H1 (cell line): ENCODE measurements around the gene SAMM50. TPM values are rescaled to one million over a fixed set of nuclear protein-coding genes. Genes with fewer than 3 reads are reported as not detected.
A peak's percentile ranks its signal among the peaks of the same experiment; 100 is the strongest.

Source experiments
- CTCF ChIA-PET: fragments of 300-600 bp; sonication (Branson Sonifier 250); formaldehyde crosslinking; loops from one replicate; lab custom pipeline; 2021; ENCODE audit not compliant: partially characterized antibody; lab: Charles Lee
- POLR2A ChIA-PET: fragments of 300-600 bp; sonication (Branson Sonifier 250); formaldehyde crosslinking; loops from one replicate; lab custom pipeline; 2021; ENCODE audit warnings: inconsistent platforms; ENCODE audit not compliant: partially characterized antibody; lab: Charles Lee
- DNase-seq, 2 experiments: peaks; one replicate each; pipeline versions ENCODE4 v3.0.0 to v3.0.0-alpha.2; 2010 to 2022; ENCODE audit warnings: low spot score in 2 of 2, low read depth in 1 of 2, mixed read lengths in 1 of 2
- FAIRE-seq: peaks from 2 replicates; lab custom pipeline; 2011; peaks lifted over from hg19 to GRCh38; lab: Jason Lieb, UNC
- H2AFZ ChIP-seq: 2 replicates; pipeline ENCODE4 v1.8.1; 2012; ENCODE audit warnings: low read length, inconsistent platforms
- H2AK5ac ChIP-seq: 2 replicates; pipeline ENCODE4 v1.6.1; 2013; ENCODE audit warnings: low read depth, low read length
- H2BK120ac ChIP-seq: replicated peaks from 2 replicates; pipeline ENCODE3; 2013; ENCODE audit warnings: low read depth, low read length, inconsistent platforms
- H2BK12ac ChIP-seq: 2 replicates; pipeline ENCODE4 v1.6.1; 2013; ENCODE audit warnings: low read depth, low read length
- H2BK15ac ChIP-seq: 2 replicates; pipeline ENCODE4 v1.6.1; 2013; ENCODE audit warnings: low read length
- H2BK20ac ChIP-seq: 2 replicates; pipeline ENCODE4 v1.6.1; 2013; ENCODE audit warnings: low read length
- H2BK5ac ChIP-seq: 2 replicates; pipeline ENCODE4 v1.6.1; 2013; ENCODE audit warnings: low read depth, low read length
- H3K14ac ChIP-seq: 2 replicates; pipeline ENCODE4 v1.6.1; 2013; ENCODE audit warnings: inconsistent platforms; ENCODE audit not compliant: insufficient read length
- H3K18ac ChIP-seq: 2 replicates; pipeline ENCODE4 v1.6.1; 2013; ENCODE audit warnings: low read length; ENCODE audit errors: extremely low read depth
- H3K23ac ChIP-seq: 2 replicates; pipeline ENCODE4 v1.6.1; 2013; ENCODE audit warnings: inconsistent platforms; ENCODE audit not compliant: insufficient read length
- H3K23me2 ChIP-seq: 2 replicates; pipeline ENCODE4 v1.6.1; 2013; ENCODE audit warnings: low read depth, low read length
- H3K27ac ChIP-seq: 2 replicates; pipeline ENCODE4 v1.6.1; 2011; ENCODE audit warnings: low read depth, low read length, inconsistent platforms
- H3K27me3 ChIP-seq, 4 experiments: replicated peaks in 1 of 4; 1 replicate in 1 of 4; 2 replicates in 3 of 4; pipeline versions ENCODE4 v1.6.1 to v1.8.1; 2011 to 2013; ENCODE audit warnings: low read length in 3 of 4, mild to moderate bottlenecking in 3 of 4, inconsistent platforms in 2 of 4, mixed read lengths in 2 of 4, moderate library complexity in 1 of 4; ENCODE audit not compliant: control insufficient read depth in 3 of 4, insufficient read depth in 3 of 4; ENCODE audit errors: extremely low read depth in 1 of 4
- H3K36me3 ChIP-seq, 4 experiments: 2 replicates each; pipeline versions ENCODE4 v1.6.1 to v1.8.1; 2011 to 2013; ENCODE audit warnings: mild to moderate bottlenecking in 4 of 4, low read length in 3 of 4, moderate library complexity in 2 of 4, control low read depth in 1 of 4, inconsistent platforms in 1 of 4; ENCODE audit not compliant: insufficient read depth in 4 of 4, control insufficient read depth in 2 of 4
- H3K4ac ChIP-seq: replicated peaks from 2 replicates; pipeline ENCODE3; 2013; ENCODE audit warnings: low read length, low read depth, mixed read lengths, inconsistent platforms; ENCODE audit not compliant: insufficient read length
- H3K4me1 ChIP-seq, 4 experiments: replicated peaks in 1 of 4; 1 replicate in 1 of 4; 2 replicates in 3 of 4; pipeline versions ENCODE4 v1.6.1 to v1.8.1; 2011 to 2013; ENCODE audit warnings: low read length in 3 of 4, inconsistent platforms in 2 of 4, mixed read lengths in 1 of 4; ENCODE audit not compliant: insufficient read depth in 4 of 4, control insufficient read depth in 3 of 4
- H3K4me2 ChIP-seq, 2 experiments: 2 replicates each; pipeline versions ENCODE4 v1.6.1 to v1.8.1; 2011 to 2013; ENCODE audit warnings: low read depth in 2 of 2, low read length in 2 of 2, control low read depth in 1 of 2, inconsistent platforms in 1 of 2, mild to moderate bottlenecking in 1 of 2; ENCODE audit not compliant: insufficient read depth in 1 of 2
- H3K4me3 ChIP-seq, 4 experiments: fragments of 200-600, 300-600 bp in 1 of 4; sonication (generic), shearing (Covaris generic), sonication (Bioruptor Twin) in 1 of 4; 2 replicates each; pipeline versions ENCODE4 v1.5.1 to v1.8.1; 2011 to 2016; ENCODE audit warnings: low read length in 4 of 4, low read depth in 3 of 4, control low read depth in 2 of 4, inconsistent platforms in 2 of 4, mild to moderate bottlenecking in 2 of 4, mixed read lengths in 1 of 4, moderate library complexity in 1 of 4; ENCODE audit not compliant: insufficient read depth in 2 of 4; ENCODE audit errors: extremely low read depth in 1 of 4
- H3K56ac ChIP-seq: replicated peaks from 2 replicates; pipeline ENCODE3; 2013; ENCODE audit warnings: low read depth, mild to moderate bottlenecking, mixed read lengths, low read length, inconsistent platforms; ENCODE audit not compliant: insufficient read length
- H3K79me1 ChIP-seq: 2 replicates; pipeline ENCODE4 v1.6.1; 2013; ENCODE audit warnings: low read depth, low read length, control low read depth
- H3K79me2 ChIP-seq, 2 experiments: 2 replicates each; pipeline versions ENCODE4 v1.6.1 to v1.8.1; 2012 to 2013; ENCODE audit warnings: low read length in 2 of 2, mild to moderate bottlenecking in 2 of 2, inconsistent platforms in 1 of 2; ENCODE audit not compliant: insufficient read depth in 2 of 2, control insufficient read depth in 1 of 2
- H3K9ac ChIP-seq, 4 experiments: replicated peaks in 1 of 4; 1 replicate in 1 of 4; 2 replicates in 3 of 4; pipeline versions ENCODE4 v1.6.1 to v1.8.1; 2011 to 2013; ENCODE audit warnings: low read depth in 3 of 4, low read length in 3 of 4, control low read depth in 2 of 4, mild to moderate bottlenecking in 2 of 4, moderate library complexity in 2 of 4, inconsistent platforms in 1 of 4; ENCODE audit errors: extremely low read depth in 1 of 4
- H3K9me3 ChIP-seq, 2 experiments: 2 replicates each; pipeline versions ENCODE4 v1.6.1 to v1.8.1; 2012 to 2013; ENCODE audit warnings: mild to moderate bottlenecking in 2 of 2, moderate library complexity in 2 of 2, control low read depth in 1 of 2, inconsistent platforms in 1 of 2, low read depth in 1 of 2, low read length in 1 of 2, mixed read lengths in 1 of 2; ENCODE audit not compliant: insufficient read depth in 2 of 2
- H4K20me1 ChIP-seq, 2 experiments: replicated peaks in 1 of 2; 2 replicates each; pipeline versions ENCODE3 to v1.8.1; 2011 to 2013; ENCODE audit warnings: inconsistent platforms in 2 of 2, low read length in 2 of 2, mild to moderate bottlenecking in 1 of 2; ENCODE audit not compliant: insufficient read depth in 2 of 2, control insufficient read depth in 1 of 2
- H4K5ac ChIP-seq: 2 replicates; pipeline ENCODE4 v1.6.1; 2013; ENCODE audit warnings: low read length, low read depth, mixed read lengths, inconsistent platforms; ENCODE audit not compliant: insufficient read length
- H4K8ac ChIP-seq: 2 replicates; pipeline ENCODE4 v1.8.0; 2013; ENCODE audit warnings: mild to moderate bottlenecking, moderate library complexity, low read length, inconsistent platforms; ENCODE audit not compliant: insufficient read depth; ENCODE audit errors: extremely low read depth
- H4K91ac ChIP-seq: replicated peaks from 2 replicates; pipeline ENCODE3; 2013; ENCODE audit warnings: low read length, mixed read lengths, inconsistent platforms; ENCODE audit not compliant: insufficient read length
- CHD1 ChIP-seq: IDR thresholded peaks from 2 replicates; pipeline ENCODE4 v1.6.1; 2012; ENCODE audit warnings: low read depth, low read length, improper control_type of control experiment
- CTBP2 ChIP-seq: IDR thresholded peaks from 2 replicates; pipeline ENCODE4 v1.7.0; 2011; ENCODE audit warnings: borderline replicate concordance, mild to moderate bottlenecking, moderate library complexity, mixed read lengths, low read length; ENCODE audit not compliant: insufficient read depth, insufficient read length
- EP300 ChIP-seq, 2 experiments: IDR thresholded peaks; 1 replicate in 1 of 2; 2 replicates in 1 of 2; pipeline ENCODE4 v1.6.1; 2011 to 2012; ENCODE audit warnings: low read depth in 2 of 2, low read length in 2 of 2, mild to moderate bottlenecking in 2 of 2, borderline replicate concordance in 1 of 2, inconsistent platforms in 1 of 2, moderate library complexity in 1 of 2
- FOSL1 ChIP-seq: IDR thresholded peaks from 2 replicates; pipeline ENCODE4 v1.6.1; 2011; ENCODE audit warnings: mild to moderate bottlenecking, low read depth, low read length, moderate library complexity; ENCODE audit not compliant: insufficient read depth
- GTF2F1 ChIP-seq: IDR thresholded peaks from 2 replicates; pipeline ENCODE4 v1.6.1; 2012; ENCODE audit warnings: low read depth, low read length, improper control_type of control experiment, borderline replicate concordance
- NRF1 ChIP-seq: IDR thresholded peaks from 2 replicates; pipeline ENCODE4 v1.6.1; 2011; ENCODE audit warnings: mild to moderate bottlenecking, low read depth, low read length, improper control_type of control experiment
- PHF8 ChIP-seq: fragments of 200-600 bp; sonication (generic); conservative IDR thresholded peaks from 2 replicates; pipeline ENCODE4 v1.7.1; 2012; ENCODE audit warnings: low read depth, mild to moderate bottlenecking, inconsistent platforms, low read length, moderate library complexity
- POLR2A ChIP-seq, 2 experiments: IDR thresholded peaks; 1 replicate in 1 of 2; 2 replicates in 1 of 2; pipeline ENCODE4 v1.6.1; 2011; ENCODE audit warnings: low read depth in 2 of 2, low read length in 2 of 2, mild to moderate bottlenecking in 2 of 2; ENCODE audit errors: control extremely low read depth in 1 of 2
- POLR2AphosphoS5 ChIP-seq: IDR thresholded peaks from 2 replicates; pipeline ENCODE4 v1.6.1; 2011; ENCODE audit warnings: low read depth, low read length
- TAF7 ChIP-seq: optimal IDR thresholded peaks from 2 replicates; pipeline ENCODE3; 2011; ENCODE audit warnings: low read depth, mild to moderate bottlenecking, inconsistent platforms, low read length, moderate library complexity, borderline replicate concordance
- YY1 ChIP-seq: IDR thresholded peaks from 2 replicates; pipeline ENCODE4 v1.6.1; 2011; ENCODE audit warnings: low read depth, mild to moderate bottlenecking, low read length
- WGBS, 2 experiments: shearing (Covaris generic) in 1 of 2; methylation state at CpG; one replicate each; pipeline versions ENCODE4 v1.1.6 to v1.1.7; 2013 to 2015; ENCODE audit warnings: low lambda C conversion rate in 2 of 2, mixed read lengths in 2 of 2, inconsistent platforms in 1 of 2, low coverage in 1 of 2, missing lambda C conversion rate in 1 of 2; ENCODE audit not compliant: insufficient replicate concordance in 2 of 2, insufficient coverage in 1 of 2, insufficient read length in 1 of 2; ENCODE audit errors: extremely low coverage in 1 of 2, missing lambda C conversion rate in 1 of 2; 5-methylcytosine and 5-hydroxymethylcytosine counted together
- polyA plus RNA-seq, 7 experiments: library from polyadenylated mRNA; depleted of rRNA in 3 of 7; stranded (reverse) in 5 of 7; unstranded in 2 of 7; fragments of >200 nt in 5 of 7; fragments of 200-250 nt in 2 of 7; gene quantifications; 1 replicate in 5 of 7; 2 replicates in 1 of 7; 4 replicates in 1 of 7; pipeline versions ENCODE4 v1.2.1 to v1.2.3, GENCODE V29; 2011 to 2013; ENCODE audit warnings: missing spikeins in 2 of 7, mixed read lengths in 2 of 7
- total RNA-seq: library from RNA; stranded (reverse); fragmentation: NEBNext Ultra II Directional; extraction: Animal tissue kit (Norgen Biotek cat#: 25700); gene quantifications from 2 replicates; pipeline ENCODE4 v1.2.1, GENCODE V29; 2021

SAMM50 gene
- total and polyA plus RNA-seq, 2 of the 8 experiments (the other 6 are each of a cell fraction or from before 2014, with no cell fraction given): 45.4 to 70.3 TPM

DNA sequence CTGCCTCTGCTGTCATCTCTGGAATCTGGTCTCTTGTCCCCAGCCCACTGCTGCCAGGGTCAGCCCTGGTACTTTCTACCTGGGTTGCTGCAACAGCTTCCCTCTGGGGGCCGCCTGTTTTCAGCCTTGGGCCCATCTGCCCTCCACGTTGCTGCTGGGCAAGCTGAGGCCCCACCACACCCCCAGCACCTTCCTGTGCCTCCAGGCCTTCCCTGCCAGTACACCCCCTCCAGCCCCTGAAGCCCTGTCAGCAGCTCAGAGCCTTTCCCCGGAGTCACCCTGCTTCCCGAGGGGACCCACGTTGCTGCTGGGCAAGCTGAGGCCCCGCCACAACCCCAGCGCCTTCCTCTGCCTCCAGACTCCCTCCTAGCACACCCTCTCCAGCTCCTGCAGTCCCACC is 3.3 kb upstream of the SAMM50 start:
- Histone ChIP-seq H3K4me2 (no peak overlapping the region), H3K18ac (no peak overlapping the region), H2AK5ac (no peak overlapping the region), H3K23ac (no peak overlapping the region), H3K27me3 (no peaks in the 10 kb centered on the region), H3K4me1 (peaks cover 0 to 12% (median 3%) of the 10 kb centered on the region in 4 experiments; a peak in 5 of 7 replicates), H3K9me3 (no peaks in the 10 kb centered on the region), H2BK120ac (no peak overlapping the region), H3K79me1 (peaks cover 3% of the 10 kb centered on the region; the same call in 1 of the 2 replicates), H3K23me2 (peaks cover 14% of the 10 kb centered on the region; the same call in 1 of the 2 replicates), H3K9ac (peak overlapping the region in 1 of 4 experiments; percentile 18; a peak in 1 of 7 replicates), H3K79me2 (peaks cover 3 to 12% of the 10 kb centered on the region in 2 experiments; a peak in 3 of 4 replicates), H3K14ac (no peak overlapping the region), H2BK5ac (no peak overlapping the region), H3K36me3 (no peaks in the 10 kb centered on the region; a peak in 2 of 8 replicates), H4K8ac (peak overlapping the region; percentile 53)
- CTCF ChIA-PET: interaction anchor here (0.6 to 2.0 kb wide), 13 partner anchors 9 to 825 kb away, joined by 3 to 10 read pairs (median 3); no protein-coding TSS in a partner anchor
- peak in 1 of 2 experiments; percentile 52 for DNase-seq
- TF ChIP-seq POLR2A (IDR thresholded peaks at IDR 0.05; ENCODE audit: control extremely low read depth in 1 of 2, low read depth in 2 of 2, low read length in 2 of 2) (0 out of 3 replicates have a peak, but pooled peaks of 1 of the 2 experiments have one; percentile 21), EP300 (IDR thresholded peaks at IDR 0.05; ENCODE audit: borderline replicate concordance in 1 of 2, low read depth in 2 of 2, low read length in 2 of 2) (no peak), NRF1 (no peak), YY1 (no peak), FOSL1 (no peak), POLR2AphosphoS5 (0 out of 2 replicates have a peak, but pooled peaks have one; percentile 31), CHD1 (no peak), GTF2F1 (no peak), PHF8 (no peak), CTBP2 (no peak), TAF7 (no peak)
- TF ChIP-seq, all 59 proteins: peak for 2
- Histone ChIP-seq H4K5ac (no peak overlapping the region), H4K20me1 (peaks cover 0 to 2% of the 10 kb centered on the region in 2 experiments), H2BK15ac (no peak overlapping the region), H2BK20ac (no peak overlapping the region), H3K4me3 (no peak overlapping the region), H3K27ac (no peak overlapping the region), H2AFZ (no peak overlapping the region), H3K4ac (no peak overlapping the region), H4K91ac (no peak overlapping the region), H2BK12ac (no peak overlapping the region), H3K56ac (no peak overlapping the region)
- POLR2A ChIA-PET: interaction anchor here (1.3 kb wide), 1 partner anchor 15 kb away, joined by 3 read pairs; no protein-coding TSS in a partner anchor
- WGBS, 2 experiments: 77% methylated on average over 7 of the region's 7 CpGs; no CpG with 5 or more reads in 1 of the 2 experiments
- no peak for FAIRE-seq
